ENCODE data around the gene SDHAF1.
A peak's percentile ranks its signal among the peaks of the same experiment; 100 is the strongest.
"Not testable (repeated sequence)": the region's sequence is repeated elsewhere in the genome, so short reads cannot be mapped to it uniquely, and the experiment has no call there.

Gene SDHAF1

GRCh38 chr19:36014012-36014924, 19.3 kb downstream of the SDHAF1 start, which contains the start of gene ALKBH6:
Gene ALKBH6 (minus strand): TSS chr19:36014213. CDS start chr19:36013397, 816 bp downstream.
- peak; percentile 99 for DNase-seq (ENCODE audit: low read depth)

- DNase-seq (ENCODE audit: low read depth): no peak
Observed at GRCh38 chr19:36019061-36019670, 24.2 kb downstream of the SDHAF1 start.

- no peak for DNase-seq (ENCODE audit: low read depth)
Observed at GRCh38 chr19:36023432-36023831, 28.4 kb downstream of the SDHAF1 start.

GRCh38 chr19:36025541-36025940, 30.6 kb downstream of the SDHAF1 start:
- DNase-seq (ENCODE audit: low read depth): no peak

- DNase-seq (ENCODE audit: low read depth): no peak
Observed at GRCh38 chr19:36026091-36026876, 31.3 kb downstream of the SDHAF1 start.

GRCh38 chr19:36027696-36028095, 32.7 kb downstream of the SDHAF1 start:
- DNase-seq (ENCODE audit: low read depth): no peak

GRCh38 chr19:36028313-36029041, 33.5 kb downstream of the SDHAF1 start:
- DNase-seq (ENCODE audit: low read depth): no peak

- DNase-seq (ENCODE audit: low read depth): no peak
Observed at GRCh38 chr19:36030264-36031148, 35.5 kb downstream of the SDHAF1 start.

- DNase-seq (ENCODE audit: low read depth): no peak
Observed at GRCh38 chr19:36031308-36031707, 36.3 kb downstream of the SDHAF1 start.

GRCh38 chr19:36032251-36033104, 37.5 kb downstream of the SDHAF1 start, which contains the start of gene CLIP3:
Gene CLIP3 (minus strand): TSS chr19:36032873. CDS start chr19:36032357, 516 bp downstream.
- DNase-seq (ENCODE audit: low read depth): peak; percentile 16

GRCh38 chr19:36040495-36040894, 45.5 kb downstream of the SDHAF1 start:
- DNase-seq (ENCODE audit: low read depth): no peak

GRCh38 chr19:36041092-36041491, 46.1 kb downstream of the SDHAF1 start:
- not testable (repeated sequence) for DNase-seq (ENCODE audit: low read depth)

GRCh38 chr19:36041831-36042230, 46.8 kb downstream of the SDHAF1 start:
- no peak for DNase-seq (ENCODE audit: low read depth)

- DNase-seq (ENCODE audit: low read depth): no peak
Observed at GRCh38 chr19:36043952-36044351, 49.0 kb downstream of the SDHAF1 start.
